OCI-LY3 (cell line): ENCODE results near the gene ADAP1.
A peak's percentile ranks its signal among the peaks of the same experiment; 100 is the strongest.

Experiments used
- H2AFZ ChIP-seq: fragments of 200-600, 300-600 bp; shearing (Covaris generic); 2 replicates; pipeline ENCODE4 v1.6.0; 2014; ENCODE audit warnings: antibody characterized with exemption, low read depth, low read length
- H3K27ac ChIP-seq: fragments of 200-600, 300-600 bp; sonication (generic); 2 replicates; pipeline ENCODE4 v1.5.1; 2014; ENCODE audit warnings: mild to moderate bottlenecking, low read length, moderate library complexity, mixed read lengths
- H3K27me3 ChIP-seq: fragments of 200-600, 300-600 bp; sonication (generic); 2 replicates; pipeline ENCODE4 v1.6.1; 2014; ENCODE audit warnings: low read depth, low read length, mixed read lengths
- H3K36me3 ChIP-seq: fragments of 200-600, 300-600 bp; sonication (generic); replicated peaks from 2 replicates; pipeline ENCODE3; 2014; ENCODE audit warnings: low read depth, low read length, mixed read lengths
- H3K4me1 ChIP-seq: fragments of 300-600, 200-600 bp; sonication (generic); 2 replicates; pipeline ENCODE4 v1.6.1; 2014; ENCODE audit warnings: low read length, mixed read lengths
- H3K4me2 ChIP-seq: fragments of 200-600, 300-600 bp; sonication (generic); 2 replicates; pipeline ENCODE4 v1.6.1; 2014; ENCODE audit warnings: low read length, mixed read lengths
- H3K4me3 ChIP-seq: fragments of 300-600, 200-600 bp; sonication (generic); 2 replicates; pipeline ENCODE4 v1.5.1; 2014; ENCODE audit warnings: antibody characterized with exemption, mild to moderate bottlenecking, low read length, moderate library complexity
- H3K79me2 ChIP-seq: fragments of 300-600, 200-600 bp; shearing (Covaris generic); 2 replicates; pipeline ENCODE4 v1.6.1; 2014; ENCODE audit warnings: mild to moderate bottlenecking, low read length, mixed read lengths
- H3K9ac ChIP-seq: fragments of 300-600, 200-600 bp; shearing (Covaris generic); 2 replicates; pipeline ENCODE4 v1.6.0; 2014; ENCODE audit warnings: mild to moderate bottlenecking, low read length, moderate library complexity
- H3K9me3 ChIP-seq: fragments of 200-600, 300-600 bp; shearing (Covaris generic); 2 replicates; pipeline ENCODE4 v1.6.1; 2014; ENCODE audit warnings: low read length, mixed read lengths; ENCODE audit not compliant: insufficient read depth
- H4K20me1 ChIP-seq: fragments of 200-600, 300-600 bp; sonication (generic); 2 replicates; pipeline ENCODE4 v1.6.1; 2016; ENCODE audit warnings: low read length, mixed read lengths; ENCODE audit not compliant: insufficient read depth
- CTCF ChIP-seq: fragments of 200-600, 300-600 bp; sonication (generic); IDR thresholded peaks from 2 replicates; pipeline ENCODE4 v1.5.1; 2014; ENCODE audit warnings: antibody characterized with exemption, low read length, low read depth
- EZH2phosphoT487 ChIP-seq: fragments of 200-600 bp; shearing (Covaris generic); IDR thresholded peaks from 2 replicates; pipeline ENCODE4 v1.6.1; 2018; ENCODE audit warnings: antibody characterized with exemption, mixed run types, low read depth

The ADAP1 gene

GRCh38 chr7:940599-941408, 13.7 kb downstream of the ADAP1 start:
- H3K9ac ChIP-seq = no peak overlapping the region
- peaks cover 8% of the 10 kb centered on the region; the same call in 1 of the 2 replicates for H3K27me3 ChIP-seq
- H3K9me3 ChIP-seq = peaks cover 3% of the 10 kb centered on the region; the same call in 1 of the 2 replicates
- H3K79me2 ChIP-seq = no peaks in the 10 kb centered on the region
- H3K4me3 ChIP-seq = no peak overlapping the region
- no peaks in the 10 kb centered on the region for H4K20me1 ChIP-seq
- peaks cover 28% of the 10 kb centered on the region for H3K4me1 ChIP-seq
- peaks cover 2% of the 10 kb centered on the region for H3K36me3 ChIP-seq
- peak overlapping the region; percentile 21; the same call in 1 of the 2 replicates for H3K27ac ChIP-seq
- no peak overlapping the region for H2AFZ ChIP-seq
- TF ChIP-seq EZH2phosphoT487 (no peak), CTCF (no peak)
- peak overlapping the region; percentile 19; the same call in 1 of the 2 replicates for H3K4me2 ChIP-seq

GRCh38 chr7:939843-940242, 14.6 kb downstream of the ADAP1 start:
- Histone ChIP-seq H3K9me3 (peaks cover 3% of the 10 kb centered on the region; the same call in 1 of the 2 replicates), H3K27me3 (peaks cover 8% of the 10 kb centered on the region; the same call in 1 of the 2 replicates), H3K4me2 (no peak overlapping the region), H3K9ac (no peak overlapping the region), H3K4me1 (peaks cover 37% of the 10 kb centered on the region), H3K36me3 (peaks cover 2% of the 10 kb centered on the region), H2AFZ (no peak overlapping the region), H4K20me1 (no peaks in the 10 kb centered on the region), H3K27ac (no peak overlapping the region), H3K4me3 (no peak overlapping the region), H3K79me2 (no peaks in the 10 kb centered on the region)
- no peak for TF ChIP-seq EZH2phosphoT487
- TF ChIP-seq CTCF = no peak

- no peak overlapping the region for H2AFZ ChIP-seq
These were observed 15.8 kb downstream of the ADAP1 start for GRCh38 chr7:938546-939185.

More at GRCh38 chr7:938546-939185, 15.8 kb downstream of the ADAP1 start:
- no peak for TF ChIP-seq EZH2phosphoT487
- TF ChIP-seq CTCF = no peak
- no peaks in the 10 kb centered on the region for H3K79me2 ChIP-seq
- peaks cover 3% of the 10 kb centered on the region; the same call in 1 of the 2 replicates for H3K9me3 ChIP-seq
- H3K9ac ChIP-seq = no peak overlapping the region
- H3K4me2 ChIP-seq = no peak overlapping the region
- peaks cover 8% of the 10 kb centered on the region; the same call in 1 of the 2 replicates for H3K27me3 ChIP-seq
- no peak overlapping the region for H3K4me3 ChIP-seq
- H3K36me3 ChIP-seq = peaks cover 2% of the 10 kb centered on the region
- H3K4me1 ChIP-seq = peaks cover 42% of the 10 kb centered on the region
- H3K27ac ChIP-seq = no peak overlapping the region
- no peaks in the 10 kb centered on the region for H4K20me1 ChIP-seq
